A549 (cell line): ENCODE data around the gene ZNF662. TPM values are rescaled to one million over a fixed set of nuclear protein-coding genes. Genes with fewer than 3 reads are reported as not detected.

ENCODE experiments used
- ATAC-seq, 2 experiments: fragments of 200-7000 bp in 1 of 2; fragments of >200 bp in 1 of 2; cut with Nextera tagmentation in 1 of 2; cut with Tn5 transposase in 1 of 2; 3 replicates each; pipeline versions ENCODE4 v1.8.0 to v1.9.1; 2018 to 2020; ENCODE audit warnings: mild to moderate bottlenecking in 1 of 2, moderate library complexity in 1 of 2
- CTCF ChIA-PET: fragments of 300-600 bp; sonication (Branson Sonifier 250); formaldehyde crosslinking; extraction: SDS; loops from one replicate; lab custom pipeline; 2021; ENCODE audit warnings: antibody characterized with exemption, inconsistent platforms; lab: Yijun Ruan, JAX
- POLR2A ChIA-PET: fragments of 350-600 bp; formaldehyde crosslinking; extraction: SDS; loops from one replicate; lab custom pipeline; 2021; ENCODE audit warnings: antibody characterized with exemption, inconsistent platforms; lab: Yijun Ruan, JAX
- DNase-seq, 2 experiments: peaks; one replicate each; pipeline versions ENCODE4 v3.0.0 to v3.0.0-alpha.2; 2011 to 2016; ENCODE audit warnings: low read depth in 1 of 2, low spot score in 1 of 2
- FAIRE-seq: peaks from 2 replicates; lab custom pipeline; 2011; peaks lifted over from hg19 to GRCh38; lab: Jason Lieb, UNC
- H3K27ac ChIP-seq, 2 experiments: fragments of >200 bp; sonication (Bioruptor Twin); formaldehyde crosslinking; 3 replicates each; pipeline ENCODE4 v1.5.1; 2016 to 2017
- H3K4me1 ChIP-seq: fragments of >200 bp; sonication (Bioruptor Twin); formaldehyde crosslinking; 3 replicates; pipeline ENCODE4 v1.6.1; 2016
- H3K4me2 ChIP-seq: fragments of >200 bp; sonication (Bioruptor Twin); formaldehyde crosslinking; 3 replicates; pipeline ENCODE4 v1.6.1; 2016
- H3K4me3 ChIP-seq: fragments of >200 bp; sonication (Bioruptor Twin); formaldehyde crosslinking; 3 replicates; pipeline ENCODE4 v1.5.1; 2016
- H3K9me3 ChIP-seq: fragments of >200 bp; sonication (Bioruptor Twin); formaldehyde crosslinking; 3 replicates; pipeline ENCODE4 v1.6.1; 2016
- BCL3 ChIP-seq: fragments of >200 bp; sonication (Bioruptor Twin); formaldehyde crosslinking; IDR thresholded peaks from 3 replicates; pipeline ENCODE4 v1.6.1; 2016
- CBX2 ChIP-seq: fragments of 200-600 bp; sonication (generic); IDR thresholded peaks from 2 replicates; pipeline ENCODE4 v1.6.1; 2016; ENCODE audit warnings: low read depth, mild to moderate bottlenecking, borderline replicate concordance
- CHD2 ChIP-seq: fragments of 150-350 bp; IDR thresholded peaks from 2 replicates; pipeline ENCODE4 v1.6.1; 2014; ENCODE audit warnings: low read length; ENCODE audit not compliant: partially characterized antibody
- CHD4 ChIP-seq: fragments of 200-600 bp; sonication (generic); IDR thresholded peaks from 2 replicates; pipeline ENCODE4 v1.6.1; 2016; ENCODE audit warnings: antibody characterized with exemption, mild to moderate bottlenecking, borderline replicate concordance
- CTCF ChIP-seq: fragments of >200 bp; sonication (Bioruptor Twin); formaldehyde crosslinking; IDR thresholded peaks from 3 replicates; pipeline ENCODE4 v1.5.1; 2016
- FOSB ChIP-seq: fragments of 250-450 bp; sonication (Bioruptor Pico); IDR thresholded peaks from 2 replicates; pipeline ENCODE4 v1.5.0; 2020; ENCODE audit warnings: mild to moderate bottlenecking, moderate library complexity
- FOSL2 ChIP-seq, 2 experiments: fragments of 450-650 bp in 1 of 2; fragments of >200 bp in 1 of 2; sonication (Bioruptor Twin) in 1 of 2; formaldehyde crosslinking; IDR thresholded peaks; 2 replicates each; pipeline versions ENCODE4 v1.5.0 to v1.6.1; 2016 to 2020; ENCODE audit warnings: mild to moderate bottlenecking in 1 of 2, moderate library complexity in 1 of 2
- HDAC2 ChIP-seq: fragments of 200-600 bp; sonication (generic); IDR thresholded peaks from 2 replicates; pipeline ENCODE4 v1.6.1; 2016
- HOXB13 ChIP-seq: fragments of 250-450 bp; sonication (Bioruptor Pico); IDR thresholded peaks from 2 replicates; pipeline ENCODE4 v1.5.0; 2020; ENCODE audit warnings: low read depth, mild to moderate bottlenecking, moderate library complexity
- KDM5A ChIP-seq: fragments of 200-600 bp; sonication (generic); IDR thresholded peaks from 2 replicates; pipeline ENCODE4 v1.6.1; 2016; ENCODE audit warnings: antibody characterized with exemption, mild to moderate bottlenecking
- MAFK ChIP-seq: fragments of 450-650 bp; IDR thresholded peaks from 2 replicates; pipeline ENCODE4 v1.6.1; 2014; ENCODE audit not compliant: partially characterized antibody
- MAX ChIP-seq: IDR thresholded peaks from 2 replicates; pipeline ENCODE4 v1.6.1; 2012
- MAZ ChIP-seq: fragments of 150-350 bp; IDR thresholded peaks from 2 replicates; pipeline ENCODE4 v1.6.1; 2014; ENCODE audit warnings: antibody characterized with exemption, low read depth, low read length, borderline replicate concordance
- MYC ChIP-seq: IDR thresholded peaks from 2 replicates; pipeline ENCODE4 v1.6.1; 2012; ENCODE audit warnings: mild to moderate bottlenecking, inconsistent platforms, low read length, improper control_type of control experiment, borderline replicate concordance
- NFE2L2 ChIP-seq: fragments of 150-350 bp; conservative IDR thresholded peaks from 2 replicates; pipeline ENCODE4 v1.6.1; 2014; ENCODE audit warnings: low read length
- PBX3 ChIP-seq: IDR thresholded peaks from 2 replicates; pipeline ENCODE4 v1.6.1; 2012
- POLR2A ChIP-seq: IDR thresholded peaks from 2 replicates; pipeline ENCODE4 v1.6.1; 2012; ENCODE audit warnings: mild to moderate bottlenecking, low read length
- POLR2AphosphoS2 ChIP-seq: conservative IDR thresholded peaks from 2 replicates; pipeline ENCODE4 v1.6.1; 2012; ENCODE audit warnings: low read length, improper control_type of control experiment, inconsistent platforms
- RAD21 ChIP-seq, 2 experiments: fragments of >200 bp in 1 of 2; sonication (Bioruptor Twin) in 1 of 2; formaldehyde crosslinking in 1 of 2; IDR thresholded peaks in 1 of 2; conservative IDR thresholded peaks in 1 of 2; 2 replicates in 1 of 2; 3 replicates in 1 of 2; pipeline ENCODE4 v1.6.1; 2012 to 2018; ENCODE audit warnings: inconsistent platforms in 1 of 2
- RARB ChIP-seq: fragments of 250-450 bp; sonication (Bioruptor Pico); IDR thresholded peaks from 2 replicates; pipeline ENCODE4 v1.8.0; 2021; ENCODE audit warnings: mild to moderate bottlenecking, moderate library complexity
- RNF2 ChIP-seq: fragments of 200-600 bp; sonication (generic); IDR thresholded peaks from 2 replicates; pipeline ENCODE4 v1.6.1; 2016; ENCODE audit warnings: low read depth, mild to moderate bottlenecking, antibody characterized with exemption, moderate library complexity, borderline replicate concordance
- TP53 ChIP-seq: fragments of 250-450 bp; sonication (Bioruptor Pico); IDR thresholded peaks from 2 replicates; pipeline ENCODE4 v1.5.0; 2021; ENCODE audit warnings: mild to moderate bottlenecking, moderate library complexity
- ZC3H11A ChIP-seq: fragments of 450-650 bp; IDR thresholded peaks from 2 replicates; pipeline ENCODE4 v1.6.1; 2014; ENCODE audit warnings: antibody characterized with exemption, mild to moderate bottlenecking
- ZSCAN20 ChIP-seq: fragments of 250-450 bp; sonication (Bioruptor Pico); IDR thresholded peaks from 2 replicates; pipeline ENCODE4 v1.8.0; 2022; ENCODE audit warnings: mild to moderate bottlenecking, moderate library complexity
- WGBS: methylation state at CpG from one replicate; pipeline ENCODE4 v1.1.6; 2017; ENCODE audit errors: missing lambda C conversion rate; 5-methylcytosine and 5-hydroxymethylcytosine counted together
- polyA plus RNA-seq, 4 experiments: library from polyadenylated mRNA; depleted of rRNA in 3 of 4; stranded (reverse); fragments of >200 nt; fragmentation: RNase III in 1 of 4; extraction: RNeasy Plus Mini Kit Qiagen cat#74134 plus additional on column Dnase treatment in 1 of 4; gene quantifications; 2 replicates in 3 of 4; 3 replicates in 1 of 4; pipeline ENCODE4 v1.2.3, GENCODE V29; 2011 to 2017

Gene ZNF662
- polyA plus RNA-seq, 2 of the 4 experiments (the other 2 are of a cell fraction), result not detected

- no peak for ATAC-seq
- 30% methylated on average over 2 of the region's 2 CpGs for WGBS
- no peak for FAIRE-seq
Observed at GRCh38 chr3:42911551-42911950, 5.6 kb downstream of the ZNF662 start.

GRCh38 chr3:42914771-42915515 lies 9.0 kb downstream of the ZNF662 start:
- FAIRE-seq, result no peak
- Histone ChIP-seq H3K4me1 (no peaks in the 10 kb centered on the region), H3K27ac (no peak overlapping the region), H3K4me3 (no peak overlapping the region), H3K4me2 (no peak overlapping the region), H3K9me3 (peaks cover 35% of the 10 kb centered on the region; the same call in 2 of the 3 replicates)
- TF ChIP-seq MAFK, result no peak
- TF ChIP-seq MAX, result no peak
- no peak for TF ChIP-seq NFE2L2
- no peak for ATAC-seq
- ChIA-PET CTCF (no interaction called here), POLR2A (no interaction called here)
- 31% methylated on average over 8 of the region's 8 CpGs for WGBS
- DNase-seq, result peak in 1 of 2 experiments; percentile 5

More at GRCh38 chr3:42911551-42911950, 5.6 kb downstream of the ZNF662 start:
- CTCF ChIA-PET, result interaction anchor here (1.0 kb wide), 1 partner anchor 22 kb away, joined by 3 read pairs; no protein-coding TSS in a partner anchor
- Histone ChIP-seq H3K4me3 (no peak overlapping the region), H3K9me3 (peaks cover 30% of the 10 kb centered on the region; the same call in 2 of the 3 replicates), H3K27ac (no peak overlapping the region), H3K4me2 (no peak overlapping the region), H3K4me1 (no peaks in the 10 kb centered on the region)
- no peak for TF ChIP-seq POLR2A
- no peak for TF ChIP-seq RAD21 (conservative IDR thresholded peaks at IDR 0.05 in 1 of 2, IDR thresholded peaks at IDR 0.05 in 1 of 2)
- TF ChIP-seq HDAC2, result no peak
- no peak for TF ChIP-seq FOSL2 (IDR thresholded peaks at IDR 0.05)
- TF ChIP-seq FOSL2 (CRISPR knock-in tag; IDR thresholded peaks at IDR 0.05), result no peak
- no peak for TF ChIP-seq HOXB13 (CRISPR knock-in tag)
- TF ChIP-seq MYC, result no peak
- TF ChIP-seq FOSB, result no peak
- POLR2A ChIA-PET, result no interaction called here
- DNase-seq, result no peak

- no peaks in the 10 kb centered on the region for H3K4me1 ChIP-seq
- CTCF ChIA-PET, result no interaction called here
- H3K27ac ChIP-seq, result no peak overlapping the region
- no peak overlapping the region for H3K4me2 ChIP-seq
- ATAC-seq (no peak), FAIRE-seq (no peak), DNase-seq (no peak)
- 35% methylated on average over 4 of the region's 4 CpGs for WGBS
- no peaks in the 10 kb centered on the region; the same call in 2 of the 3 replicates for H3K9me3 ChIP-seq
- POLR2A ChIA-PET, result no interaction called here
- H3K4me3 ChIP-seq, result no peak overlapping the region
- TF ChIP-seq TP53 (CRISPR knock-in tag), result no peak
- no peak for TF ChIP-seq POLR2A
- no peak for TF ChIP-seq RNF2
Observed at GRCh38 chr3:42923606-42924005, 17.7 kb downstream of the ZNF662 start.

GRCh38 chr3:42926310-42926709 lies 20.4 kb downstream of the ZNF662 start:
- Histone ChIP-seq H3K9me3 (no peaks in the 10 kb centered on the region), H3K27ac (no peak overlapping the region), H3K4me3 (no peak overlapping the region), H3K4me1 (no peaks in the 10 kb centered on the region), H3K4me2 (no peak overlapping the region)
- ChIA-PET POLR2A (no interaction called here), CTCF (no interaction called here)
- DNase-seq (no peak), ATAC-seq (no peak), FAIRE-seq (no peak)
- TF ChIP-seq PBX3 (no peak), CHD4 (no peak)

GRCh38 chr3:42934111-42934510 lies 28.2 kb downstream of the ZNF662 start:
- no peak overlapping the region for H3K27ac ChIP-seq
- ATAC-seq, result no peak
- no peaks in the 10 kb centered on the region for H3K4me1 ChIP-seq
- no peak for FAIRE-seq
- no peaks in the 10 kb centered on the region for H3K9me3 ChIP-seq
- CTCF ChIA-PET, result no interaction called here
- H3K4me3 ChIP-seq, result no peak overlapping the region
- POLR2A ChIA-PET, result no interaction called here
- no peak for DNase-seq
- WGBS, result 54% methylated on average over 5 of the region's 5 CpGs
- H3K4me2 ChIP-seq, result no peak overlapping the region
- TF ChIP-seq CTCF (no peak), HDAC2 (no peak), CBX2 (no peak), CHD2 (no peak), KDM5A (no peak), BCL3 (no peak), ZC3H11A (no peak), RARB (no peak), POLR2AphosphoS2 (no peak), ZSCAN20 (CRISPR knock-in tag) (no peak), MAZ (no peak)
